T-cell (primary cell): Measurements from ENCODE around the gene PNMA8C. TPM values are rescaled to one million over a fixed set of nuclear protein-coding genes. Genes with fewer than 3 reads are reported as not detected.

Source experiments
- ATAC-seq, 4 experiments: fragments of 200-7000 bp in 3 of 4; fragments of 150-1000 bp in 1 of 4; cut with Tn5 transposase; replicated peaks in 1 of 4; 1 replicate in 3 of 4; 2 replicates in 1 of 4; pipeline ENCODE4 v1.10.0; 2021; ENCODE audit warnings: moderate library complexity in 3 of 4, mild to moderate bottlenecking in 2 of 4, moderate number of reproducible peaks in 1 of 4
- CTCF ChIA-PET, 2 donors: fragments of 300-600 bp; sonication (Branson Sonifier 250); formaldehyde crosslinking; loops; one replicate each; lab custom pipeline; 2022; ENCODE audit warnings: antibody characterized with exemption in 2 of 2; lab: Charles Lee
- POLR2A ChIA-PET, 2 donors: fragments of 300-600 bp; sonication (Branson Sonifier 250); formaldehyde crosslinking; loops; one replicate each; lab custom pipeline; 2022; ENCODE audit warnings: antibody characterized with exemption in 2 of 2; lab: Charles Lee
- DNase-seq, 35 experiments: peaks; one replicate each; pipeline versions ENCODE4 v3.0.0 to v3.0.0-alpha.2; 2013 to 2023
- H3K27ac ChIP-seq: one replicate; pipeline ENCODE4 v1.5.1; 2013; ENCODE audit warnings: low read length
- H3K27me3 ChIP-seq, 2 experiments: replicated peaks in 1 of 2; 1 replicate in 1 of 2; 2 replicates in 1 of 2; pipeline versions ENCODE4 v1.6.1 to v1.7.0; 2013; ENCODE audit warnings: low read length in 1 of 2, mixed read lengths in 1 of 2; ENCODE audit not compliant: control insufficient read depth in 2 of 2, insufficient read depth in 2 of 2; ENCODE audit errors: extremely low read depth in 1 of 2
- H3K36me3 ChIP-seq, 2 donors: 1 replicate in 1 of 2; 2 replicates in 1 of 2; pipeline versions ENCODE4 v1.6.1 to v1.7.0; 2013; ENCODE audit warnings: low read length in 1 of 2; ENCODE audit not compliant: control insufficient read depth in 2 of 2, insufficient read depth in 1 of 2; ENCODE audit errors: extremely low read depth in 1 of 2
- H3K4me1 ChIP-seq, 2 experiments: 1 replicate in 1 of 2; 2 replicates in 1 of 2; pipeline versions ENCODE4 v1.6.1 to v1.7.0; 2013; ENCODE audit warnings: low read length in 2 of 2, mixed read lengths in 1 of 2; ENCODE audit not compliant: insufficient read depth in 2 of 2, control insufficient read depth in 1 of 2; ENCODE audit errors: extremely low read depth in 1 of 2
- H3K4me3 ChIP-seq, 2 donors: 1 replicate in 1 of 2; 2 replicates in 1 of 2; pipeline versions ENCODE4 v1.5.1 to v1.7.0; 2013; ENCODE audit warnings: mild to moderate bottlenecking in 2 of 2, low read length in 1 of 2, moderate library complexity in 1 of 2; ENCODE audit not compliant: control insufficient read depth in 1 of 2; ENCODE audit errors: extremely low read depth in 1 of 2
- H3K9me3 ChIP-seq: 2 replicates; pipeline ENCODE4 v1.7.0; 2013
- H3K27ac Mint-ChIP-seq, 2 donors: one replicate each; pipeline ENCODE4 v1.8.0; 2020 to 2021; ENCODE audit warnings: mild to moderate bottlenecking in 2 of 2, mixed read lengths in 2 of 2
- H3K27me3 Mint-ChIP-seq, 2 donors: one replicate each; pipeline ENCODE4 v1.8.0; 2021 to 2022; ENCODE audit warnings: mixed read lengths in 2 of 2
- H3K36me3 Mint-ChIP-seq: one replicate; pipeline ENCODE4 v1.8.0; 2021; ENCODE audit warnings: mixed read lengths
- H3K4me1 Mint-ChIP-seq, 3 donors: one replicate each; pipeline ENCODE4 v1.8.0; 2020 to 2022; ENCODE audit warnings: mixed read lengths in 3 of 3, mild to moderate bottlenecking in 1 of 3
- H3K4me3 Mint-ChIP-seq, 3 donors: one replicate each; pipeline ENCODE4 v1.8.0; 2020 to 2022; ENCODE audit warnings: mild to moderate bottlenecking in 3 of 3, mixed read lengths in 3 of 3, moderate library complexity in 3 of 3
- H3K9me3 Mint-ChIP-seq, 3 donors: one replicate each; pipeline ENCODE4 v1.8.0; 2020 to 2022; ENCODE audit warnings: mixed read lengths in 3 of 3
- WGBS: methylation state at CpG from one replicate; pipeline ENCODE4 v1.1.5; 2013; ENCODE audit warnings: missing lambda C conversion rate; ENCODE audit not compliant: insufficient coverage; 5-methylcytosine and 5-hydroxymethylcytosine counted together
- total RNA-seq, 35 experiments: library from RNA in 6 of 35; stranded (reverse) in 6 of 35; fragments of 120-200 nt in 1 of 35; gene quantifications; one replicate each; pipeline versions ENCODE4 v1.2.1 to v1.2.4 and lab custom pipeline; 2013 to 2026

PNMA8C gene
- total RNA-seq, 5 donors from 2014 or later (not counting 1 experiment from before 2014, with no cell fraction given): not detected

DNA sequence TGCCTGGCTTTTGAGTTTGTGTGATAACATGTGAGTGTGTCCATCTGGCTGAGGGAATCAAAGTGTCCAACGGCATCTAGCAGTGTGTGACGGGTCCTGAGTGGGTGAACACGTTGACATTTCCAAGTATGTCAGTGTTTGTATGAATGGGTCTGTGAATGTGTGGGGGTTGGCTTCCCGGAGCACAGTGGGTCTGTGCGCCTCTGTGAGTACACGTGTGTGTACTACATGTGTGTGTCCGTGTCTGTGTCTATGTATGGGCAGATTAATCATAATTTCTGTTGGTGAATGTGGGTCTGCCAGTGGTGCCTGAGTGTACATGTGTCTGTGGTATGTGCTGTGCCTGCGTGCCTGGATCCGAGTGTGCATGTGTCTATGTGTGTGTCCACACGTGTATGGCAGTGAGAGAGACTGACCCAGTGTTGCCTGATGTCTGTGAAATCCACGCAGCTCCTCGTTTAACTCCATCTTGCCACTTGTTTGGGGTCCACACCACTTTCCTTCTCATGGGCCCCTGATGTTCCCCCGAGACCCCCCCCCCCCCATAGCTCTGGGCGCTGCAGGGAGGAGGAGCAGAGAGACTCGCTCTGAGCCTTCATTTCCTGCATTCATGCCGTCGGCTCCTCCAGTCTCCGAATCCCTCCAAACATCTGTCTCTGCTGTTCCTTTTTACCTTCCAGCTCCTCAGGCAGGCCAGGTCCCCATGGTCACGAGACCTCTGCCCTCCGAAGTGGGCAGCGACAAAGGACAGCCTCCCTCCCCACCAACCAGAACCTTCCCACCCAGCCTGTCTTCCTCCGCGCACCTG lies 20.7 kb downstream of the PNMA8C start:
- H3K27ac Mint-ChIP-seq: no peak overlapping the region

GRCh38 chr19:46406976-46407375 lies 21.8 kb downstream of the PNMA8C start:
- Histone ChIP-seq H3K36me3 (no peaks in the 10 kb centered on the region), H3K27ac (no peak overlapping the region), H3K9me3 (no peaks in the 10 kb centered on the region), H3K4me1 (peaks cover 0 to 24% of the 10 kb centered on the region in 2 experiments), H3K27me3 (peaks cover 8 to 92% of the 10 kb centered on the region in 2 experiments), H3K4me3 (no peak overlapping the region)
- ATAC-seq (no peak), DNase-seq (no peak)
- Mint-ChIP-seq H3K9me3 (no peaks in the 10 kb centered on the region), H3K27me3 (peaks cover 46 to 89% of the 10 kb centered on the region in 2 donors), H3K4me3 (no peak overlapping the region), H3K4me1 (peaks cover 18 to 25% (median 25%) of the 10 kb centered on the region in 3 donors), H3K36me3 (no peaks in the 10 kb centered on the region), H3K27ac (no peak overlapping the region)
- 16% methylated on average over 5 of the region's 6 CpGs for WGBS
- POLR2A ChIA-PET: no interaction called here
- CTCF ChIA-PET: interaction anchor here in 1 of 2 donors (0.6 kb wide), 1 partner anchor 458 kb away, joined by 5 read pairs; no protein-coding TSS in a partner anchor

More for the DNA sequence above, 20.7 kb downstream of the PNMA8C start:
- Mint-ChIP-seq H3K36me3 (no peaks in the 10 kb centered on the region), H3K4me1 (peaks cover 24 to 30% (median 24%) of the 10 kb centered on the region in 3 donors), H3K4me3 (no peak overlapping the region), H3K27me3 (peaks cover 52 to 90% of the 10 kb centered on the region in 2 donors), H3K9me3 (no peaks in the 10 kb centered on the region)
- Histone ChIP-seq H3K4me1 (peaks cover 0 to 30% of the 10 kb centered on the region in 2 experiments), H3K27me3 (peaks cover 5 to 92% of the 10 kb centered on the region in 2 experiments), H3K9me3 (no peaks in the 10 kb centered on the region), H3K27ac (no peak overlapping the region), H3K36me3 (no peaks in the 10 kb centered on the region), H3K4me3 (no peak overlapping the region)
- ATAC-seq: no peak
- ChIA-PET CTCF (interaction anchor here (0.6 kb wide), 2 partner anchors 11 to 73 kb away, joined by 3 to 5 read pairs; no protein-coding TSS in a partner anchor), POLR2A (no interaction called here)
- no peak for DNase-seq
- 49% methylated on average over 15 of the region's 23 CpGs for WGBS

DNA sequence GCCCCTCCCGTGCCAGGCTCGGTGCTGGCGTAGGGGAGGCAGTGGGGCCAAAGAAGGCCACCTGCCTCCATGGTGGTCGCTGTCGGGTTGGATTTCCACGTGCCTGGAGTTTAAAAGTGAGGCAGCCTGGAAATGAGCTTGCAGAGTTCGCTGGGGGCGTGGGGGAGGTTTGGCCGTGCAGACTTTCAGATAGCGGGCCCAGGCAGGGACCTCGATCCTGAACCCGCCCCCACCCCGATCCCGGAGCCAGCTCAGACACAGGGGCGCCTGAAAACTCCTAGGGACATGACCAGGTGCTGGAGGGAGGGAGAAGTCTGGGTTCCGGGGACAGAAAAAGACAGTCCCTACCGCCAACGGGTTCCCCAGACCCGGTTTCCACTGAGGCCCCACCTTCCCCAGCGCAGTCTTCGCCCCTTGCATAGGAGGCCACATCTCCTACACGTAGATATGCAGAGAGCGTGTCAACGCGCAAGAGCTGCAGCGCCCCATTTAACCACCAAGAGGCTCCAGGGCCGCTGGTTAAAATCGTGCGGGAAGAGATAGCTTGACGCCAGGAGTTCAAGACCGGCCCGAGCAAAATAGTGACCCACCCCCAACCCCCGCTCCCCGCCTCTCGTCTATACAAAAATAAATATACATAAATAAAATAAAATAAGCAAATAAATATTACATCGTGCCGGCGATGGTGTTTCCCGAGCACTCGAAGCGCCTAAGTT lies 23.8 kb downstream of the PNMA8C start:
- H3K36me3 ChIP-seq: no peaks in the 10 kb centered on the region
- CTCF ChIA-PET: no interaction called here
- POLR2A ChIA-PET: interaction anchor here in 1 of 2 donors (0.6 kb wide), 1 partner anchor 562 kb away, joined by 3 read pairs; no protein-coding TSS in a partner anchor
- H3K9me3 ChIP-seq: no peaks in the 10 kb centered on the region
- H3K9me3 Mint-ChIP-seq: no peaks in the 10 kb centered on the region
- H3K4me1 ChIP-seq: peaks cover 0 to 24% of the 10 kb centered on the region in 2 experiments
- H3K4me3 Mint-ChIP-seq: peak overlapping the region; percentile 44 to 84 (median 67)
- no peak overlapping the region for H3K4me3 ChIP-seq
- 23% methylated on average over 19 of the region's 41 CpGs for WGBS
- peaks cover 8 to 93% of the 10 kb centered on the region in 2 experiments for H3K27me3 ChIP-seq
- DNase-seq (peak in 1 of 35 experiments; percentile 32), ATAC-seq (peak in 2 of 4 experiments; percentile 17 to 58)
- H3K27ac ChIP-seq: no peak overlapping the region
- H3K27me3 Mint-ChIP-seq: peaks cover 45 to 77% of the 10 kb centered on the region in 2 donors
- no peaks in the 10 kb centered on the region for H3K36me3 Mint-ChIP-seq
- H3K4me1 Mint-ChIP-seq: peaks cover 18 to 25% (median 25%) of the 10 kb centered on the region in 3 donors
- no peak overlapping the region for H3K27ac Mint-ChIP-seq

- peaks cover 8 to 91% of the 10 kb centered on the region in 2 experiments for H3K27me3 ChIP-seq
- H3K4me1 Mint-ChIP-seq: peaks cover 18 to 25% (median 25%) of the 10 kb centered on the region in 3 donors
- WGBS: 9% methylated on average over 36 of the region's 36 CpGs
- DNase-seq (no peak), ATAC-seq (peak in 3 of 4 experiments; percentile 37 to 48 (median 46))
- peak overlapping the region in 1 of 2 donors; percentile 10 for H3K4me3 ChIP-seq
- no peak overlapping the region for H3K27ac ChIP-seq
- H3K9me3 Mint-ChIP-seq: no peaks in the 10 kb centered on the region
- CTCF ChIA-PET: interaction anchor here in 1 of 2 donors (0.6 kb wide), 1 partner anchor 555 kb away, joined by 3 read pairs; no protein-coding TSS in a partner anchor
- H3K27ac Mint-ChIP-seq: no peak overlapping the region
- POLR2A ChIA-PET: no interaction called here
- no peaks in the 10 kb centered on the region for H3K36me3 Mint-ChIP-seq
- H3K9me3 ChIP-seq: no peaks in the 10 kb centered on the region
- H3K4me1 ChIP-seq: peaks cover 0 to 24% of the 10 kb centered on the region in 2 experiments
- peak overlapping the region; percentile 44 to 84 (median 67) for H3K4me3 Mint-ChIP-seq
- no peaks in the 10 kb centered on the region for H3K36me3 ChIP-seq
- peaks cover 45 to 76% of the 10 kb centered on the region in 2 donors for H3K27me3 Mint-ChIP-seq
Observed at GRCh38 chr19:46404055-46404752, 24.5 kb downstream of the PNMA8C start.

DNA sequence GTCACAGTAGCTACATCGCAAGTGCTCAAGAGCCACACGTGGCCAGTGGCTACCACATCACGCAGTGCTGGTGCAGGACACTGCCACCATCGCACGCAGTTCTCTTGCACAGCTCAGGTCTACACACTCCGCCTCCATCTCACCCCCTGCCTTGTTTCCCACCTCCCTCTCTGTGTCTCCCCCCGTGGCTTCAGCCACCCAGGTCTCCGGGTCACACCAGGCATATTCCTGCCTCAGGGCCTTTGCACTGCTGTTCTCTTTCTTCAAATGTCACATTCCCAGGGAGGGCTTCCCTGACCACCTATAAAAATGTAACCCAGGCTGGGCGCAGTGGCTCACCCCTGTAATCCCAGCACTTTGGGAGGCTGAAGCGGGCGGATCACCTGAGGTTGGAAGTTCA lies 26.0 kb downstream of the PNMA8C start:
- Histone ChIP-seq H3K4me1 (peaks cover 0 to 19% of the 10 kb centered on the region in 2 experiments), H3K36me3 (no peaks in the 10 kb centered on the region), H3K4me3 (no peak overlapping the region), H3K9me3 (no peaks in the 10 kb centered on the region), H3K27me3 (peaks cover 8 to 82% of the 10 kb centered on the region in 2 experiments), H3K27ac (no peak overlapping the region)
- peak overlapping the region in 1 of 3 donors; percentile 22 for H3K4me3 Mint-ChIP-seq
- ATAC-seq (no peak), DNase-seq (no peak)
- no peaks in the 10 kb centered on the region for H3K36me3 Mint-ChIP-seq
- no peak overlapping the region for H3K27ac Mint-ChIP-seq
- no peaks in the 10 kb centered on the region for H3K9me3 Mint-ChIP-seq
- WGBS: 84% methylated on average over 9 of the region's 11 CpGs
- POLR2A ChIA-PET: no interaction called here
- CTCF ChIA-PET: interaction anchor here in 1 of 2 donors (0.8 kb wide), 1 partner anchor 82 kb away, joined by 5 read pairs; no protein-coding TSS in a partner anchor
- H3K27me3 Mint-ChIP-seq: peaks cover 37 to 68% of the 10 kb centered on the region in 2 donors
- peaks cover 13 to 19% (median 15%) of the 10 kb centered on the region in 3 donors for H3K4me1 Mint-ChIP-seq
